SK-N-SH (cell line): ENCODE measurements around the gene UBXN10. TPM values are rescaled to one million over a fixed set of nuclear protein-coding genes. Genes with fewer than 3 reads are reported as not detected.

ENCODE experiments used
- CTCF ChIA-PET: fragments of 300-600, 350-600 bp; formaldehyde crosslinking; extraction: SDS; loops from one replicate; lab custom pipeline; 2021; lab: Yijun Ruan, JAX
- POLR2A ChIA-PET: fragments of 350-600 bp; sonication (Branson Sonifier 250); formaldehyde crosslinking; extraction: SDS; loops from one replicate; lab custom pipeline; 2020; ENCODE audit warnings: antibody characterized with exemption, inconsistent platforms; lab: Yijun Ruan, JAX
- DNase-seq: peaks from one replicate; pipeline ENCODE4 v3.0.0; 2012
- H2AFZ ChIP-seq: fragments of 200-600 bp; sonication (generic); 2 replicates; pipeline ENCODE4 v1.8.1; 2016; ENCODE audit warnings: antibody characterized with exemption, mild to moderate bottlenecking, low read depth
- H3F3A ChIP-seq: fragments of 200-600 bp; sonication (generic); replicated peaks from 2 replicates; pipeline ENCODE3; 2016; ENCODE audit warnings: antibody characterized with exemption, mild to moderate bottlenecking; ENCODE audit not compliant: insufficient read depth
- H3K27ac ChIP-seq, 2 experiments: fragments of 200-500 bp in 1 of 2; fragments of 200-600 bp in 1 of 2; sonication (Bioruptor generic) in 1 of 2; sonication (generic), shearing (Covaris generic) in 1 of 2; 2 replicates each; pipeline versions ENCODE4 v1.5.1 to v1.6.1; 2014 to 2016; ENCODE audit warnings: low read depth in 2 of 2, inconsistent platforms in 1 of 2, low read length in 1 of 2, mild to moderate bottlenecking in 1 of 2, mixed read lengths in 1 of 2
- H3K27me3 ChIP-seq: fragments of 200-600 bp; sonication (generic), shearing (Covaris generic); 2 replicates; pipeline ENCODE4 v1.6.1; 2016; ENCODE audit warnings: mixed run types; ENCODE audit not compliant: insufficient read depth
- H3K36me3 ChIP-seq, 2 experiments: fragments of 200-500 bp in 1 of 2; fragments of 200-600 bp in 1 of 2; sonication (Bioruptor generic) in 1 of 2; sonication (generic) in 1 of 2; replicated peaks in 1 of 2; 2 replicates each; pipeline versions ENCODE3 to v1.5.1; 2014 to 2016; ENCODE audit warnings: low read length in 1 of 2, mild to moderate bottlenecking in 1 of 2; ENCODE audit not compliant: insufficient read depth in 2 of 2, control insufficient read depth in 1 of 2
- H3K4me1 ChIP-seq, 2 experiments: fragments of 200-500 bp in 1 of 2; fragments of 200-600 bp in 1 of 2; sonication (Bioruptor generic) in 1 of 2; sonication (generic), shearing (Covaris generic) in 1 of 2; 2 replicates each; pipeline versions ENCODE4 v1.5.1 to v1.6.1; 2014 to 2016; ENCODE audit warnings: low read depth in 1 of 2, low read length in 1 of 2, mixed run types in 1 of 2; ENCODE audit not compliant: insufficient read depth in 2 of 2, control insufficient read depth in 1 of 2
- H3K4me2 ChIP-seq: fragments of 200-600 bp; sonication (generic), shearing (Covaris generic); 2 replicates; pipeline ENCODE4 v1.6.1; 2017; ENCODE audit warnings: mixed run types
- H3K4me3 ChIP-seq, 2 experiments: fragments of 200-500 bp in 1 of 2; fragments of 200-600 bp in 1 of 2; sonication (Bioruptor generic) in 1 of 2; sonication (generic), shearing (Covaris generic) in 1 of 2; 2 replicates each; pipeline versions ENCODE4 v1.5.1 to v1.8.1; 2014 to 2016; ENCODE audit warnings: low read depth in 2 of 2, inconsistent platforms in 1 of 2, low read length in 1 of 2, mild to moderate bottlenecking in 1 of 2, mixed read lengths in 1 of 2, moderate library complexity in 1 of 2
- H3K79me2 ChIP-seq: fragments of 200-600 bp; sonication (generic); 2 replicates; pipeline ENCODE4 v1.8.1; 2017; ENCODE audit warnings: mild to moderate bottlenecking; ENCODE audit not compliant: insufficient read depth
- H3K9ac ChIP-seq: fragments of 200-600 bp; sonication (generic); 2 replicates; pipeline ENCODE4 v1.6.1; 2017; ENCODE audit warnings: mixed run types
- H3K9me2 ChIP-seq: fragments of 200-600 bp; sonication (generic); 2 replicates; pipeline ENCODE4 v1.6.1; 2017; ENCODE audit warnings: mixed run types
- H3K9me3 ChIP-seq: fragments of 200-600 bp; sonication (generic); 2 replicates; pipeline ENCODE4 v1.6.1; 2017; ENCODE audit warnings: mixed run types, mild to moderate bottlenecking, moderate library complexity
- H4K20me1 ChIP-seq: fragments of 200-600 bp; sonication (generic); 2 replicates; pipeline ENCODE4 v1.6.1; 2017; ENCODE audit warnings: mild to moderate bottlenecking, mixed run types; ENCODE audit not compliant: insufficient read depth
- CHD2 ChIP-seq: fragments of 150-350 bp; IDR thresholded peaks from 2 replicates; pipeline ENCODE4 v1.6.1; 2018; ENCODE audit warnings: low read length; ENCODE audit not compliant: partially characterized antibody
- EP300 ChIP-seq, 2 experiments: IDR thresholded peaks; 2 replicates each; pipeline versions ENCODE4 v1.4.0 to v1.6.1; 2012; ENCODE audit warnings: borderline replicate concordance in 1 of 2, low read depth in 1 of 2, low read length in 1 of 2
- GABPA ChIP-seq: IDR thresholded peaks from 2 replicates; pipeline ENCODE4 v1.4.0; 2012; ENCODE audit warnings: low read depth, mild to moderate bottlenecking
- NRF1 ChIP-seq: IDR thresholded peaks from 2 replicates; pipeline ENCODE4 v1.6.1; 2012; ENCODE audit warnings: low read depth, mild to moderate bottlenecking, low read length
- REST ChIP-seq: IDR thresholded peaks from 2 replicates; pipeline ENCODE4 v1.6.1; 2012; ENCODE audit warnings: mild to moderate bottlenecking, low read depth, low read length, moderate library complexity
- TCF12 ChIP-seq: IDR thresholded peaks from 2 replicates; pipeline ENCODE4 v1.4.0; 2012
- TEAD4 ChIP-seq: IDR thresholded peaks from 2 replicates; pipeline ENCODE4 v1.4.0; 2012; ENCODE audit warnings: mild to moderate bottlenecking, borderline replicate concordance; ENCODE audit not compliant: insufficient read depth
- YY1 ChIP-seq: IDR thresholded peaks from 2 replicates; pipeline ENCODE4 v1.4.0; 2012; ENCODE audit warnings: low read depth, mild to moderate bottlenecking
- WGBS: methylation state at CpG from one replicate; pipeline ENCODE4 v1.1.6; 2017; ENCODE audit warnings: low lambda C conversion rate; 5-methylcytosine and 5-hydroxymethylcytosine counted together
- polyA plus RNA-seq, 3 experiments: library from polyadenylated mRNA; depleted of rRNA; stranded (reverse); fragments of >200 nt; gene quantifications; 2 replicates each; pipeline ENCODE4 v1.2.3, GENCODE V29; 2012
- TF ChIP-seq, protein P1 (sequence below): IDR thresholded peaks from 2 replicates; pipeline ENCODE4 v1.4.0; 2012; ENCODE audit warnings: low read depth, borderline replicate concordance
- TF ChIP-seq, protein P2 (sequence below): fragments of 150-350 bp; IDR thresholded peaks from 2 replicates; pipeline ENCODE4 v1.6.1; 2016; ENCODE audit warnings: mild to moderate bottlenecking, low read depth, low read length

The UBXN10 gene
- polyA plus RNA-seq, 1 of the 3 experiments (the other 2 are of a cell fraction) = not detected

DNA sequence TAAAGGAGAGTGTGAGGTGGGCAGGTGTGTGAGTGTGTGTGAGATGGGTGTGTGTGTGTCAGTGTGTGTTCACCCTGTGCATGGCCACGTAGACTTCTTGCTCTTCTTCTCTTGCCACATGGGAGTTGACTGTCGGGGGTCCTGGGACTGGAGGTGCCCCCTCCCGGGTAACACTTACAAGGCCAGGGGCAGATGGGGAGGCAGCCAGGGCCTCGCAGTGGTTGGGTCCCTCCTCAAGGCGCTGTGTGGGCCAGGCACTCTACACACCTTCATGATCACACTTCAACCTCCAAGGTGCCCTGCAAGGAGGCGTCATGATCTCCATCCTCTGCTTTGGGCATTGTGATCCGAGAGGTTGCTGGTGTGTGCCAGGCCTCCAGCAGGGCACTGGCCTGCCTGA is 44.4 kb upstream of the UBXN10 start (continued):
- no peak for TF ChIP-seq REST
- no peak for TF ChIP-seq TEAD4
- TF ChIP-seq, protein P1, sequence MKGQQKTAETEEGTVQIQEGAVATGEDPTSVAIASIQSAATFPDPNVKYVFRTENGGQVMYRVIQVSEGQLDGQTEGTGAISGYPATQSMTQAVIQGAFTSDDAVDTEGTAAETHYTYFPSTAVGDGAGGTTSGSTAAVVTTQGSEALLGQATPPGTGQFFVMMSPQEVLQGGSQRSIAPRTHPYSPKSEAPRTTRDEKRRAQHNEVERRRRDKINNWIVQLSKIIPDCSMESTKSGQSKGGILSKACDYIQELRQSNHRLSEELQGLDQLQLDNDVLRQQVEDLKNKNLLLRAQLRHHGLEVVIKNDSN = no peak
- no peak for TF ChIP-seq NRF1
- TF ChIP-seq TCF12 = no peak
- TF ChIP-seq YY1 = no peak

DNA sequence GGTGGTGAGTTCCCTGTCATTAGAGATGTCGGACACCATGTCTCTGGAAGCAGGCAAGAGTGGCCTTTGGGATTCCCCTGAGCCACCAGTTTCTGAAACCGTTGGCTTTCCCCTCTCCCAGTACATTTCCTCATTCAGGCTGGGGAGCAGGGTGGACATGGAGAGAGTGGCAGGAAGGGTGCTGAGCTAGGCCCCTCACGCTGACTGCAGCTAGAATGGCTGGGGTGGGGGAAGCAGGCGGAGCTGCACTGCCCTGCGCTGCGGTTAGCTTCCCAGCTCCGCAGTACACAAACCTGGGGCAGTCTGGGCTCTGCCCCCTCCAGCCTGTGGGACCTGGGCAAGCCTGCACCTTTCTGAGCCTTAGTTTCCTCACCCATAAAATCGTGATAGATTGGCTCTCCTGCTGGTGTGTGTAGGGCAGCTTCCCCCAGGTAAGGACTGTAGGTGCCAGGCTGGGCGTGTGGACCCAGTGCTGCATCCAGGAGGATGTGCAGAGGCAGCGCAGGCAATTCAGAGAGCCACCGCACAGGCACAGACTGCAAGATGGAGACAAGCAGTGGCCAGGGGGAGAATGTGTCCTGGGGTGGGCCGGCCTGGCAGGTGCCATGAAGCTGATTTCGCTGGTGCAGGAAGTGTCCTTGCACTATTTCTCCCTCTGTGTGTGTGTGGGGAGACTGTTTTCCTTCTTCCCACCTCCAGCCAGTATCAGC is 43.7 kb upstream of the UBXN10 start:
- ChIA-PET POLR2A (no interaction called here), CTCF (interaction anchor here (1.0 to 3.5 kb wide), 2 partner anchors 10 to 168 kb away, joined by 4 to 29 read pairs; no protein-coding TSS in a partner anchor)
- Histone ChIP-seq H3F3A (no peaks in the 10 kb centered on the region), H2AFZ (no peak overlapping the region), H3K79me2 (no peaks in the 10 kb centered on the region), H3K4me3 (no peak overlapping the region), H3K4me1 (no peaks in the 10 kb centered on the region), H3K9ac (no peak overlapping the region), H3K27ac (no peak overlapping the region), H3K9me3 (no peaks in the 10 kb centered on the region), H3K36me3 (no peaks in the 10 kb centered on the region), H4K20me1 (no peaks in the 10 kb centered on the region), H3K27me3 (no peaks in the 10 kb centered on the region; the same call in 1 of the 2 replicates), H3K4me2 (no peak overlapping the region), H3K9me2 (no peaks in the 10 kb centered on the region)
- TF ChIP-seq GABPA = no peak
- TF ChIP-seq, protein P2, sequence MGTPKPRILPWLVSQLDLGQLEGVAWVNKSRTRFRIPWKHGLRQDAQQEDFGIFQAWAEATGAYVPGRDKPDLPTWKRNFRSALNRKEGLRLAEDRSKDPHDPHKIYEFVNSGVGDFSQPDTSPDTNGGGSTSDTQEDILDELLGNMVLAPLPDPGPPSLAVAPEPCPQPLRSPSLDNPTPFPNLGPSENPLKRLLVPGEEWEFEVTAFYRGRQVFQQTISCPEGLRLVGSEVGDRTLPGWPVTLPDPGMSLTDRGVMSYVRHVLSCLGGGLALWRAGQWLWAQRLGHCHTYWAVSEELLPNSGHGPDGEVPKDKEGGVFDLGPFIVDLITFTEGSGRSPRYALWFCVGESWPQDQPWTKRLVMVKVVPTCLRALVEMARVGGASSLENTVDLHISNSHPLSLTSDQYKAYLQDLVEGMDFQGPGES = no peak
- no peak for TF ChIP-seq TEAD4
- TF ChIP-seq EP300 (IDR thresholded peaks at IDR 0.05; ENCODE audit: borderline replicate concordance in 1 of 2, low read depth in 1 of 2, low read length in 1 of 2) = no peak
- TF ChIP-seq CHD2 = no peak
- WGBS = 54% methylated on average over 9 of the region's 13 CpGs
- DNase-seq = no peak
